ENCODE results near the gene SUPT4H1.

DNA sequence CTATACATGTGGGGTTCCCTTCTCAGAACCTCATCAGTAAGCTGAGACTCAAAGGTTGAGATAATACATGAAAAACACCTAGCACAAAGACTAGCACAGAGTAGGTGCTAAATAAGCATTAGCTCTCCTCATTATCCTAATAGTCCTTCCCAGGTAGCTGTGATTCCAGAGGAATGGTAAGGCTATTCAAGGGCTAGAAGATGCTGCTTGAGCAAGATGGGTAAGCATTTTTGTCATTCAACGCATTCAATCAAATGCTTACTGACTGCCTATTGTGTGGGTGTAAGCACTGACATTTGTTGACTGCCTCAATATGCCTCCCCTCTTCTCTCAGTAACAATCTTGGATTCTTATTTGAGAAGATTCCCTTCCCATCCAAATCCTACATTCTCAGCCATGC lies 4.0 kb downstream of the SUPT4H1 start:
- TF ChIP-seq POLR2A (IDR thresholded peaks at IDR 0.05; ENCODE audit: low read depth, low read length) (no peak), POLR2AphosphoS5 (IDR thresholded peaks at IDR 0.05; ENCODE audit: low read depth, low read length) (no peak), TAF1 (IDR thresholded peaks at IDR 0.05; ENCODE audit: borderline replicate concordance, low read depth, low read length) (no peak)

Data from GM12892 (cell line).